Measurements from ENCODE around the gene VAV1.
"Not testable (repeated sequence)": the region's sequence is repeated elsewhere in the genome, so short reads cannot be mapped to it uniquely, and the experiment has no call there.

VAV1 gene

GRCh38 chr19:6821639-6822310 is 49.3 kb downstream of the VAV1 start:
- DNase-seq: no peak

- DNase-seq: no peak
Observed at GRCh38 chr19:6822311-6822670, 49.8 kb downstream of the VAV1 start.

GRCh38 chr19:6825076-6825774 is 52.7 kb downstream of the VAV1 start:
- DNase-seq: no peak

- no peak for DNase-seq
Observed at GRCh38 chr19:6826281-6826920, 53.9 kb downstream of the VAV1 start.

- no peak for DNase-seq
Observed at GRCh38 chr19:6828306-6828697, 55.8 kb downstream of the VAV1 start.

- peak; percentile 62 for DNase-seq
Observed at GRCh38 chr19:6828698-6829633, 56.5 kb downstream of the VAV1 start.

GRCh38 chr19:6829829-6830228 is 57.3 kb downstream of the VAV1 start:
- DNase-seq: not testable (repeated sequence)

GRCh38 chr19:6831084-6831483 is 58.6 kb downstream of the VAV1 start:
- DNase-seq: not testable (repeated sequence)

- no peak for DNase-seq
Observed at GRCh38 chr19:6832412-6832811, 59.9 kb downstream of the VAV1 start.

- DNase-seq: no peak
Observed at GRCh38 chr19:6833166-6833790, 60.8 kb downstream of the VAV1 start.

- DNase-seq: no peak
Observed at GRCh38 chr19:6834433-6834832, 61.9 kb downstream of the VAV1 start.

GRCh38 chr19:6835501-6835900 is 63.0 kb downstream of the VAV1 start:
- no peak for DNase-seq

- no peak for DNase-seq
Observed at GRCh38 chr19:6837525-6837924, 65.0 kb downstream of the VAV1 start.

GRCh38 chr19:6838062-6838655 is 65.7 kb downstream of the VAV1 start:
- DNase-seq: no peak

GRCh38 chr19:6842871-6843607 is 70.5 kb downstream of the VAV1 start:
- DNase-seq: no peak

- DNase-seq: no peak
Observed at GRCh38 chr19:6847828-6848200, 75.3 kb downstream of the VAV1 start.

- no peak for DNase-seq
Observed at GRCh38 chr19:6848986-6849385, 76.5 kb downstream of the VAV1 start.

GRCh38 chr19:6849876-6850275 is 77.4 kb downstream of the VAV1 start:
- no peak for DNase-seq

GRCh38 chr19:6851359-6851758 is 78.9 kb downstream of the VAV1 start:
- no peak for DNase-seq

GRCh38 chr19:6852001-6852400 is 79.5 kb downstream of the VAV1 start:
- no peak for DNase-seq

- DNase-seq: no peak
Observed at GRCh38 chr19:6853868-6854267, 81.4 kb downstream of the VAV1 start.

GRCh38 chr19:6854758-6855157 is 82.2 kb downstream of the VAV1 start:
- no peak for DNase-seq
